ENCODE results near the gene SLC35B2. TPM values are rescaled to one million over a fixed set of nuclear protein-coding genes. Genes with fewer than 3 reads are reported as not detected.

The SLC35B2 gene
- total RNA-seq, 1 experiment from 2014 or later = 28.9 TPM

GRCh38 chr6:44306710-44307109, 49.4 kb upstream of the SLC35B2 start:
- no peaks in the 10 kb centered on the region for H3K9me3 Mint-ChIP-seq
- H3K27ac Mint-ChIP-seq = no peak overlapping the region
- H3K4me3 Mint-ChIP-seq = no peak overlapping the region
- H3K27me3 Mint-ChIP-seq (ENCODE audit: low read depth) = no peaks in the 10 kb centered on the region
- peaks cover under 1% of the 10 kb centered on the region for H3K4me1 Mint-ChIP-seq
- CTCF ChIA-PET = interaction anchor here (5.3 kb wide), 1 partner anchor 37 kb away, joined by 109 read pairs; the partner anchor contains the start of gene TMEM151B
- POLR2A ChIA-PET = no interaction called here
- DNase-seq (ENCODE audit: low spot score) (no peak), ATAC-seq (no peak)
- TF ChIP-seq IRF2 (CRISPR knock-in tag; IDR thresholded peaks at IDR 0.05; ENCODE audit: borderline replicate concordance, low read depth) (no peak), NR1H2 (CRISPR knock-in tag; IDR thresholded peaks at IDR 0.05) (no peak), ZNF671 (CRISPR knock-in tag; IDR thresholded peaks at IDR 0.05) (no peak), E2F4 (CRISPR knock-in tag; IDR thresholded peaks at IDR 0.05; ENCODE audit: borderline replicate concordance, low read depth) (no peak), MAX (CRISPR knock-in tag; IDR thresholded peaks at IDR 0.05) (no peak), SMAD4 (CRISPR knock-in tag; IDR thresholded peaks at IDR 0.05) (no peak), GABPB1 (CRISPR knock-in tag; IDR thresholded peaks at IDR 0.05) (no peak), OVOL2 (CRISPR knock-in tag; IDR thresholded peaks at IDR 0.05; ENCODE audit: borderline replicate concordance) (no peak), STAT6 (CRISPR knock-in tag; conservative IDR thresholded peaks at IDR 0.05; ENCODE audit: low read depth) (no peak)
- H3K36me3 Mint-ChIP-seq = peaks cover 72% of the 10 kb centered on the region

- Mint-ChIP-seq H3K4me1 (no peaks in the 10 kb centered on the region), H3K9me3 (no peaks in the 10 kb centered on the region), H3K4me3 (no peak overlapping the region), H3K27me3 (ENCODE audit: low read depth) (no peaks in the 10 kb centered on the region), H3K27ac (peak overlapping the region; percentile 34), H3K36me3 (peaks cover 71% of the 10 kb centered on the region)
- DNase-seq (ENCODE audit: low spot score) (no peak), ATAC-seq (no peak; the same call in 1 of the 2 replicates)
- POLR2A ChIA-PET = interaction anchor here (0.8 kb wide), 1 partner anchor 59 kb away, joined by 3 read pairs; the partner anchor contains the start of gene HSP90AB1
- TF ChIP-seq JUN (CRISPR knock-in tag; IDR thresholded peaks at IDR 0.05) = no peak
- TF ChIP-seq ATF6 (CRISPR knock-in tag; IDR thresholded peaks at IDR 0.05) = no peak
- no peak for TF ChIP-seq STAT6 (CRISPR knock-in tag; conservative IDR thresholded peaks at IDR 0.05; ENCODE audit: low read depth)
- TF ChIP-seq PREB (CRISPR knock-in tag; IDR thresholded peaks at IDR 0.05; ENCODE audit: borderline replicate concordance) = no peak
- CTCF ChIA-PET = interaction anchor here (0.7 to 5.3 kb wide), 27 partner anchors 8 to 242 kb away, joined by 3 to 109 read pairs (median 6); partner anchors contain the start of genes AARS2, HSP90AB1, SLC35B2 and SPATS1
Observed at GRCh38 chr6:44305200-44305725, 47.9 kb upstream of the SLC35B2 start.
